Spinal cord (tissue), 10 donors: ENCODE results near the gene HID1. TPM values are rescaled to one million over a fixed set of nuclear protein-coding genes. Genes with fewer than 3 reads are reported as not detected.
"Not testable (repeated sequence)": the region's sequence is repeated elsewhere in the genome, so short reads cannot be mapped to it uniquely, and the experiment has no call there.

Experiments
- DNase-seq, 6 donors: peaks; one replicate each; pipeline versions ENCODE4 v3.0.0 to v3.0.0-alpha.2; 2013 to 2015; ENCODE audit warnings: low spot score in 6 of 6, low read depth in 4 of 6
- H3K27ac ChIP-seq: one replicate; pipeline ENCODE4 v1.5.1; 2013; ENCODE audit warnings: low read depth, low read length, control low read depth
- H3K27me3 ChIP-seq: one replicate; pipeline ENCODE4 v1.6.1; 2013; ENCODE audit warnings: low read length; ENCODE audit not compliant: control insufficient read depth, insufficient read depth
- H3K36me3 ChIP-seq: one replicate; pipeline ENCODE4 v1.6.1; 2013; ENCODE audit warnings: low read length; ENCODE audit not compliant: control insufficient read depth, insufficient read depth
- H3K4me1 ChIP-seq: one replicate; pipeline ENCODE4 v1.6.1; 2013; ENCODE audit warnings: low read length; ENCODE audit not compliant: control insufficient read depth, insufficient read depth
- H3K4me3 ChIP-seq: one replicate; pipeline ENCODE4 v1.5.1; 2013; ENCODE audit warnings: low read depth, low read length, control low read depth
- H3K9me3 ChIP-seq: one replicate; pipeline ENCODE4 v1.6.1; 2013; ENCODE audit warnings: low read length; ENCODE audit not compliant: control insufficient read depth, insufficient read depth
- WGBS: methylation state at CpG from one replicate; pipeline ENCODE4 v1.1.5; 2013; ENCODE audit warnings: missing lambda C conversion rate; ENCODE audit not compliant: insufficient coverage; 5-methylcytosine and 5-hydroxymethylcytosine counted together
- polyA plus RNA-seq, 2 donors: library from polyadenylated mRNA; unstranded; fragments of 120-200 nt; gene quantifications; one replicate each; pipeline ENCODE4 v1.2.1, GENCODE V29; 2013; ENCODE audit not compliant: insufficient read length in 2 of 2
- total RNA-seq, 2 donors: library from RNA; depleted of rRNA in 1 of 2; stranded (reverse); fragments of 120-200 nt in 1 of 2; fragments of >200 nt in 1 of 2; gene quantifications; one replicate each; pipeline versions ENCODE4 v1.2.3 to v1.2.4, GENCODE V29; 2013 to 2014
- donor health status: healthy.

Gene HID1
- total and polyA plus RNA-seq, 4 donors, result 12.3 to 61.6 (median 33.8) TPM

- H3K9me3 ChIP-seq, result no peaks in the 10 kb centered on the region
- peak within 1 kb of the TSS; percentile 63 for H3K4me3 ChIP-seq
- no peaks in the 10 kb centered on the region for H3K27me3 ChIP-seq
- WGBS, result 0% methylated on average over 50 of the region's 51 CpGs
- peak within 1 kb of the TSS; percentile 85 for H3K27ac ChIP-seq
- DNase-seq, result peak in 5 of 6 donors; percentile 85 to 98 (median 93)
- peaks cover 42% of the 10 kb centered on the region for H3K4me1 ChIP-seq
- peaks cover 8% of the 10 kb centered on the region for H3K36me3 ChIP-seq
Observed at GRCh38 chr17:74987418-74987908, 14.9 kb upstream of the HID1 start, which contains the start of gene CDR2L. TSS of gene CDR2L (plus strand) at chr17:74987632. CDS start at chr17:74988044, 412 bp downstream.

GRCh38 chr17:74986206-74986576 lies 13.6 kb upstream of the HID1 start:
- WGBS, result no CpG with 5 or more reads among the region's 3 CpGs
- no peak overlapping the region for H3K27ac ChIP-seq

GRCh38 chr17:74982663-74983313 lies 10.2 kb upstream of the HID1 start:
- peaks cover 24% of the 10 kb centered on the region for H3K4me1 ChIP-seq
- not testable (repeated sequence) for H3K9me3 ChIP-seq, H3K27me3 ChIP-seq, H3K36me3 ChIP-seq
- 17% methylated on average over 11 of the region's 14 CpGs for WGBS
- peak in 2 of 6 donors; percentile 17 to 72 for DNase-seq
- peak overlapping the region; percentile 84 for H3K27ac ChIP-seq
- peak overlapping the region; percentile 73 for H3K4me3 ChIP-seq

More at GRCh38 chr17:74986206-74986576, 13.6 kb upstream of the HID1 start:
- no peak overlapping the region for H3K4me3 ChIP-seq
- H3K9me3 ChIP-seq, result no peaks in the 10 kb centered on the region
- H3K27me3 ChIP-seq, result no peaks in the 10 kb centered on the region
- peaks cover 4% of the 10 kb centered on the region for H3K36me3 ChIP-seq
- no peak for DNase-seq
- H3K4me1 ChIP-seq, result peaks cover 47% of the 10 kb centered on the region

- Histone ChIP-seq H3K9me3 (no peaks in the 10 kb centered on the region), H3K4me1 (peaks cover 22% of the 10 kb centered on the region), H3K27ac (peak overlapping the region; percentile 86), H3K4me3 (peak overlapping the region; percentile 73), H3K36me3 (no peaks in the 10 kb centered on the region), H3K27me3 (no peaks in the 10 kb centered on the region)
- DNase-seq, result peak in 3 of 6 donors; percentile 69 to 96 (median 93)
- WGBS, result under 1% methylated on average over 61 of the region's 61 CpGs
Observed at GRCh38 chr17:74981979-74982662, 9.6 kb upstream of the HID1 start.

- DNase-seq, result no peak
- H3K9me3 ChIP-seq, result no peaks in the 10 kb centered on the region
- peak overlapping the region; percentile 73 for H3K4me3 ChIP-seq
- H3K27me3 ChIP-seq, result no peaks in the 10 kb centered on the region
- H3K36me3 ChIP-seq, result no peaks in the 10 kb centered on the region
- WGBS, result 48% methylated on average over 12 of the region's 16 CpGs
- H3K27ac ChIP-seq, result peak overlapping the region; percentile 86
- H3K4me1 ChIP-seq, result peaks cover 19% of the 10 kb centered on the region
Observed at GRCh38 chr17:74981318-74981978, 8.9 kb upstream of the HID1 start.

- DNase-seq, result no peak
- H3K9me3 ChIP-seq, result no peaks in the 10 kb centered on the region
- H3K36me3 ChIP-seq, result no peaks in the 10 kb centered on the region
- H3K4me3 ChIP-seq, result no peak overlapping the region
- peaks cover 5% of the 10 kb centered on the region for H3K27me3 ChIP-seq
- H3K27ac ChIP-seq, result no peak overlapping the region
- WGBS, result 81% methylated on average over 8 of the region's 17 CpGs
- peaks cover 19% of the 10 kb centered on the region for H3K4me1 ChIP-seq
Observed at GRCh38 chr17:74979408-74980146, 7.0 kb upstream of the HID1 start.

- no peak for DNase-seq
- WGBS, result 70% methylated on average over 3 of the region's 3 CpGs
- Histone ChIP-seq H3K36me3 (no peaks in the 10 kb centered on the region), H3K4me1 (peaks cover 20% of the 10 kb centered on the region), H3K27me3 (peaks cover 8% of the 10 kb centered on the region), H3K27ac (no peak overlapping the region), H3K4me3 (no peak overlapping the region), H3K9me3 (no peaks in the 10 kb centered on the region)
Observed at GRCh38 chr17:74978240-74978639, 5.7 kb upstream of the HID1 start.

GRCh38 chr17:74977802-74978201 lies 5.2 kb upstream of the HID1 start:
- Histone ChIP-seq H3K9me3 (no peaks in the 10 kb centered on the region), H3K4me1 (peaks cover 20% of the 10 kb centered on the region), H3K27ac (no peak overlapping the region), H3K36me3 (no peaks in the 10 kb centered on the region), H3K4me3 (no peak overlapping the region), H3K27me3 (peaks cover 13% of the 10 kb centered on the region)
- DNase-seq, result no peak
- WGBS, result no CpG with 5 or more reads among the region's 3 CpGs

- 60% methylated on average over 1 of the region's 4 CpGs for WGBS
- peaks cover 22% of the 10 kb centered on the region for H3K4me1 ChIP-seq
- H3K4me3 ChIP-seq, result no peak overlapping the region
- no peaks in the 10 kb centered on the region for H3K36me3 ChIP-seq
- H3K27me3 ChIP-seq, result peaks cover 20% of the 10 kb centered on the region
- no peak overlapping the region for H3K27ac ChIP-seq
- H3K9me3 ChIP-seq, result no peaks in the 10 kb centered on the region
- no peak for DNase-seq
Observed at GRCh38 chr17:74975943-74976342, 3.4 kb upstream of the HID1 start.
